Activated CD4-positive, alpha-beta T cell treated with anti-CD3 and anti-CD28 coated beads, Interleukin-2, amount 10 ng/mL, durations not matched to agents 24 days and 14 days (primary cell): ENCODE data around the gene APELA. TPM values are rescaled to one million over a fixed set of nuclear protein-coding genes. Genes with fewer than 3 reads are reported as not detected.

Source experiments
- DNase-seq: peaks from one replicate; pipeline ENCODE4 v3.0.0; 2022
- H3K27ac Mint-ChIP-seq: one replicate; pipeline ENCODE4 v1.8.0; 2022; ENCODE audit warnings: mild to moderate bottlenecking, mixed read lengths
- H3K27me3 Mint-ChIP-seq: one replicate; pipeline ENCODE4 v1.8.0; 2022; ENCODE audit warnings: mixed read lengths
- H3K36me3 Mint-ChIP-seq: one replicate; pipeline ENCODE4 v1.8.0; 2022; ENCODE audit warnings: low read depth, mild to moderate bottlenecking, mixed read lengths
- H3K4me1 Mint-ChIP-seq: one replicate; pipeline ENCODE4 v1.8.0; 2021; ENCODE audit warnings: mixed read lengths
- H3K4me3 Mint-ChIP-seq: one replicate; pipeline ENCODE4 v1.8.0; 2022; ENCODE audit warnings: mild to moderate bottlenecking, moderate library complexity, mixed read lengths
- H3K9me3 Mint-ChIP-seq: one replicate; pipeline ENCODE4 v1.8.0; 2021; ENCODE audit warnings: mixed read lengths
- intact Hi-C: fragments of 100-400 bp; cut with micrococcal nuclease; formaldehyde crosslinking; loops from one replicate; pipeline ENCODE4 v1.15.1; 2023
- total RNA-seq: library from RNA; stranded (reverse); gene quantifications from 2 replicates; pipeline ENCODE4 v1.2.3, GENCODE V29; 2022

APELA gene
- not detected in 2 replicates for total RNA-seq

GRCh38 chr4:164876700-164877324, at the start of gene APELA:
Gene APELA, plus strand, starts transcription at chr4:164877178. Its CDS starts 154 bp downstream, at chr4:164877332.
- peaks cover 9% of the 10 kb centered on the region for H3K27me3 Mint-ChIP-seq
- no peaks in the 10 kb centered on the region for H3K9me3 Mint-ChIP-seq

GRCh38 chr4:164828955-164829354, 48.0 kb upstream of the APELA start:
- H3K36me3 Mint-ChIP-seq: no peaks in the 10 kb centered on the region
- H3K4me1 Mint-ChIP-seq: no peaks in the 10 kb centered on the region
- H3K27ac Mint-ChIP-seq: no peak overlapping the region
- DNase-seq: no peak
- no peak overlapping the region for H3K4me3 Mint-ChIP-seq
- intact Hi-C loops: no loop called here
- peaks cover 2% of the 10 kb centered on the region for H3K27me3 Mint-ChIP-seq
- H3K9me3 Mint-ChIP-seq: no peaks in the 10 kb centered on the region

More at GRCh38 chr4:164876700-164877324, at the start of gene APELA:
- Mint-ChIP-seq H3K4me3 (no peak within 1 kb of the TSS), H3K27ac (no peak within 1 kb of the TSS), H3K36me3 (no peaks in the 10 kb centered on the region), H3K4me1 (no peaks in the 10 kb centered on the region)
- no peak for DNase-seq
- intact Hi-C loops: no loop called here

- no peaks in the 10 kb centered on the region for H3K27me3 Mint-ChIP-seq
- H3K27ac Mint-ChIP-seq: no peak overlapping the region
- H3K4me1 Mint-ChIP-seq: no peaks in the 10 kb centered on the region
- H3K9me3 Mint-ChIP-seq: no peaks in the 10 kb centered on the region
- no peaks in the 10 kb centered on the region for H3K36me3 Mint-ChIP-seq
- intact Hi-C loops: no loop called here
- H3K4me3 Mint-ChIP-seq: no peak overlapping the region
- no peak for DNase-seq
Observed at GRCh38 chr4:164846566-164846965, 30.4 kb upstream of the APELA start.

- H3K36me3 Mint-ChIP-seq: no peaks in the 10 kb centered on the region
- H3K4me1 Mint-ChIP-seq: no peaks in the 10 kb centered on the region
- no peak overlapping the region for H3K27ac Mint-ChIP-seq
- no peaks in the 10 kb centered on the region for H3K27me3 Mint-ChIP-seq
- no peak for DNase-seq
- no peak overlapping the region for H3K4me3 Mint-ChIP-seq
- H3K9me3 Mint-ChIP-seq: no peaks in the 10 kb centered on the region
- intact Hi-C loops: no loop called here
Observed at GRCh38 chr4:164847016-164847415, 30.0 kb upstream of the APELA start.

GRCh38 chr4:164847967-164848649, 28.9 kb upstream of the APELA start:
- Mint-ChIP-seq H3K4me1 (no peaks in the 10 kb centered on the region), H3K4me3 (no peak overlapping the region), H3K36me3 (no peaks in the 10 kb centered on the region), H3K27ac (no peak overlapping the region), H3K27me3 (no peaks in the 10 kb centered on the region), H3K9me3 (no peaks in the 10 kb centered on the region)
- no peak for DNase-seq
- intact Hi-C loops: no loop called here

- H3K9me3 Mint-ChIP-seq: no peaks in the 10 kb centered on the region
- no peak for DNase-seq
- H3K36me3 Mint-ChIP-seq: no peaks in the 10 kb centered on the region
- intact Hi-C loops: no loop called here
- H3K4me3 Mint-ChIP-seq: no peak overlapping the region
- no peaks in the 10 kb centered on the region for H3K4me1 Mint-ChIP-seq
- H3K27ac Mint-ChIP-seq: no peak overlapping the region
- H3K27me3 Mint-ChIP-seq: no peaks in the 10 kb centered on the region
Observed at GRCh38 chr4:164856396-164856795, 20.6 kb upstream of the APELA start.

- Mint-ChIP-seq H3K4me3 (no peak overlapping the region), H3K27ac (no peak overlapping the region), H3K9me3 (no peaks in the 10 kb centered on the region), H3K4me1 (no peaks in the 10 kb centered on the region), H3K27me3 (no peaks in the 10 kb centered on the region), H3K36me3 (no peaks in the 10 kb centered on the region)
- intact Hi-C loops: no loop called here
- no peak for DNase-seq
Observed at GRCh38 chr4:164866817-164867490, 10.0 kb upstream of the APELA start.

GRCh38 chr4:164871673-164872072, 5.3 kb upstream of the APELA start:
- H3K9me3 Mint-ChIP-seq: no peaks in the 10 kb centered on the region
- no peaks in the 10 kb centered on the region for H3K36me3 Mint-ChIP-seq
- intact Hi-C loops: no loop called here
- no peak for DNase-seq
- no peaks in the 10 kb centered on the region for H3K4me1 Mint-ChIP-seq
- peaks cover 2% of the 10 kb centered on the region for H3K27me3 Mint-ChIP-seq
- H3K27ac Mint-ChIP-seq: no peak overlapping the region
- no peak overlapping the region for H3K4me3 Mint-ChIP-seq

GRCh38 chr4:164872481-164872880, 4.5 kb upstream of the APELA start:
- no peaks in the 10 kb centered on the region for H3K36me3 Mint-ChIP-seq
- DNase-seq: no peak
- H3K4me1 Mint-ChIP-seq: no peaks in the 10 kb centered on the region
- H3K27me3 Mint-ChIP-seq: peaks cover 8% of the 10 kb centered on the region
- intact Hi-C loops: no loop called here
- no peak overlapping the region for H3K27ac Mint-ChIP-seq
- no peaks in the 10 kb centered on the region for H3K9me3 Mint-ChIP-seq
- no peak overlapping the region for H3K4me3 Mint-ChIP-seq

GRCh38 chr4:164874789-164875188, 2.2 kb upstream of the APELA start:
- intact Hi-C loops: no loop called here
- Mint-ChIP-seq H3K27me3 (peaks cover 9% of the 10 kb centered on the region), H3K36me3 (no peaks in the 10 kb centered on the region), H3K27ac (no peak overlapping the region), H3K9me3 (no peaks in the 10 kb centered on the region), H3K4me3 (no peak overlapping the region), H3K4me1 (no peaks in the 10 kb centered on the region)
- DNase-seq: no peak

- no peaks in the 10 kb centered on the region for H3K9me3 Mint-ChIP-seq
- no peak overlapping the region for H3K27ac Mint-ChIP-seq
- no peaks in the 10 kb centered on the region for H3K36me3 Mint-ChIP-seq
- DNase-seq: no peak
- peaks cover 9% of the 10 kb centered on the region for H3K27me3 Mint-ChIP-seq
- no peak overlapping the region for H3K4me3 Mint-ChIP-seq
- H3K4me1 Mint-ChIP-seq: no peaks in the 10 kb centered on the region
- intact Hi-C loops: no loop called here
Observed at GRCh38 chr4:164880489-164881262, 3.7 kb downstream of the APELA start.

GRCh38 chr4:164888096-164888715, 11.2 kb downstream of the APELA start:
- H3K36me3 Mint-ChIP-seq: no peaks in the 10 kb centered on the region
- no peaks in the 10 kb centered on the region for H3K9me3 Mint-ChIP-seq
- DNase-seq: no peak
- H3K27me3 Mint-ChIP-seq: peaks cover 6% of the 10 kb centered on the region
- intact Hi-C loops: no loop called here
- H3K4me3 Mint-ChIP-seq: no peak overlapping the region
- no peak overlapping the region for H3K27ac Mint-ChIP-seq
- no peaks in the 10 kb centered on the region for H3K4me1 Mint-ChIP-seq

- peaks cover 10% of the 10 kb centered on the region for H3K27me3 Mint-ChIP-seq
- no peak overlapping the region for H3K4me3 Mint-ChIP-seq
- no peaks in the 10 kb centered on the region for H3K4me1 Mint-ChIP-seq
- H3K9me3 Mint-ChIP-seq: no peaks in the 10 kb centered on the region
- no peak for DNase-seq
- intact Hi-C loops: no loop called here
- no peaks in the 10 kb centered on the region for H3K36me3 Mint-ChIP-seq
- H3K27ac Mint-ChIP-seq: no peak overlapping the region
Observed at GRCh38 chr4:164890691-164891090, 13.7 kb downstream of the APELA start.
